Fibroblast of mammary gland (primary cell): Measurements from ENCODE around the gene TBC1D14.
"Not testable (repeated sequence)": the region's sequence is repeated elsewhere in the genome, so short reads cannot be mapped to it uniquely, and the experiment has no call there.

Source experiments
- DNase-seq: peaks from one replicate; pipeline ENCODE4 v3.0.0-alpha.2; 2010; ENCODE audit warnings: low read depth
- H3K4me3 ChIP-seq: 2 replicates; pipeline ENCODE4 v1.5.1; 2011; ENCODE audit warnings: low read depth, mild to moderate bottlenecking, low read length, moderate library complexity; ENCODE audit not compliant: control insufficient read depth
- TF ChIP-seq, protein P1 (sequence below): conservative IDR thresholded peaks from 2 replicates; pipeline ENCODE4 v1.5.1; 2011; ENCODE audit warnings: low read depth, low read length, inconsistent platforms; ENCODE audit not compliant: control insufficient read depth, insufficient read depth

Gene TBC1D14

DNA sequence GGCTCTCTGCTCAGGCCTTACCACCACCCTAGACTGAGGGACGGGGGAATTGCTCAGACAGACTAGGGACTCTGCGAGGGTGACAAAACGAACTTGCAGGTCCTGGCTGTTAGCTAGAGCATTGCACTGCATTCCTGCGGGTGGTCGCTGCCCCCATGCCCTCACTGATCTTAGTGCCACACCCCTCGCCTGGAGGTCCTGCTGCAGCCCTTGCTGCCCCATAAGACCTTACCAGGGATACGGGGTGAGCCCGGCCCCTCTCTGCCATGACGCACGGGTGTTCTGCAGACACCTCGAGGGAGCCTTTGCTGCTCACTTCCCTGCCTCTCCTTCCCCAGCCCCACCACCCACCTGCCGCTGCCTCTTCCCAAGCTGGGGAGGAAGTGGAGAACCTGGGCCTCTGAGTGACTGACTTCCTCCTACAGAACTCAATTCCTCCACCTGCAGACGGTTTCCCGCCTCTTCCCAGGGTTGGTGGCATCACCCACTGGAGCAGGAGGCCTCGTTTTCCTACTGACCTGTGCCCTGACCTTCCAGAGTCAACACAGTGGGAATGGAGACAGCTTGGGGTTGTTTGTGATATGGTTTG is 19.8 kb upstream of the TBC1D14 start:
- TF ChIP-seq, protein P1, sequence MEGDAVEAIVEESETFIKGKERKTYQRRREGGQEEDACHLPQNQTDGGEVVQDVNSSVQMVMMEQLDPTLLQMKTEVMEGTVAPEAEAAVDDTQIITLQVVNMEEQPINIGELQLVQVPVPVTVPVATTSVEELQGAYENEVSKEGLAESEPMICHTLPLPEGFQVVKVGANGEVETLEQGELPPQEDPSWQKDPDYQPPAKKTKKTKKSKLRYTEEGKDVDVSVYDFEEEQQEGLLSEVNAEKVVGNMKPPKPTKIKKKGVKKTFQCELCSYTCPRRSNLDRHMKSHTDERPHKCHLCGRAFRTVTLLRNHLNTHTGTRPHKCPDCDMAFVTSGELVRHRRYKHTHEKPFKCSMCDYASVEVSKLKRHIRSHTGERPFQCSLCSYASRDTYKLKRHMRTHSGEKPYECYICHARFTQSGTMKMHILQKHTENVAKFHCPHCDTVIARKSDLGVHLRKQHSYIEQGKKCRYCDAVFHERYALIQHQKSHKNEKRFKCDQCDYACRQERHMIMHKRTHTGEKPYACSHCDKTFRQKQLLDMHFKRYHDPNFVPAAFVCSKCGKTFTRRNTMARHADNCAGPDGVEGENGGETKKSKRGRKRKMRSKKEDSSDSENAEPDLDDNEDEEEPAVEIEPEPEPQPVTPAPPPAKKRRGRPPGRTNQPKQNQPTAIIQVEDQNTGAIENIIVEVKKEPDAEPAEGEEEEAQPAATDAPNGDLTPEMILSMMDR, result no peak
- DNase-seq, result no peak
- no peak overlapping the region for H3K4me3 ChIP-seq

DNA sequence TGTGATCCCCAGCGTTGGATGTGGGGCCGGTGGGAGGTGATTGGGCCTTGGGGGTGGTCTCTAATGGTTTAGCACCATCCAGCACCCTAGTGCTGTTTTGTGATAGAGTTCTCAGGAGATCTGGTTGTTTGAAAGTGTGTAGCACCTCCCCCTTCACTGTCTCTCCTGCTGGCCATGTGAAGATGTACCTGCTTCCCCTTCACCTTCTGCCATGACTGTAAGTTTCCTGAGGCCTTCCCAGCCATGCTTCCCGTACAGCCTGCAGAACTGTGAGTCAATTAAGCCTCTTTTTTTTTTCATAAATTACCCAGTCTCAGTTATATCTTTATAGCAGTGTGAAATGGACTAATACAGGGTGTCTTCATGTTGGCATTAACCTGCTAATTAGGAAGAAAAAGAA is 19.3 kb upstream of the TBC1D14 start:
- no peak for DNase-seq
- TF ChIP-seq, protein P1, result no peak
- no peak overlapping the region for H3K4me3 ChIP-seq

DNA sequence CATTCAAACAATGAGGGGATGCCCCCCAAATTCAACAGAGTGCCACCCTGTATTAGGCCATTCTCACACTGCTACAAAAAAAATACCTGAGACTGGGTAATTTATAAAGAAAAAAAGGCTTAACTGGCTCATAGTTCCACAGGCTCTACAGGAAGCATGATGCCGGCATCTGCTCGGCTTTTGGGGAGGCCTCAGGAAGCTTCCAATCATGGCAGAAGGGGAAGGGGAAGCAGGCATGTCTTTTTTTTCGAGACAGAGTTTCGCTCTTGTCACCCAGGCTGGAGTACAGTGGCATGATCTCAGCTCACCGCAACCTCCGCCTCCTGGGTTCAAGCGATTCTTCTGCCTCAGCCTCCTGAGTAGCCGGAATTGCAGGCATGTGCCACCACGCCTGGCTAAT is 18.7 kb upstream of the TBC1D14 start:
- H3K4me3 ChIP-seq, DNase-seq: not testable (repeated sequence)

DNA sequence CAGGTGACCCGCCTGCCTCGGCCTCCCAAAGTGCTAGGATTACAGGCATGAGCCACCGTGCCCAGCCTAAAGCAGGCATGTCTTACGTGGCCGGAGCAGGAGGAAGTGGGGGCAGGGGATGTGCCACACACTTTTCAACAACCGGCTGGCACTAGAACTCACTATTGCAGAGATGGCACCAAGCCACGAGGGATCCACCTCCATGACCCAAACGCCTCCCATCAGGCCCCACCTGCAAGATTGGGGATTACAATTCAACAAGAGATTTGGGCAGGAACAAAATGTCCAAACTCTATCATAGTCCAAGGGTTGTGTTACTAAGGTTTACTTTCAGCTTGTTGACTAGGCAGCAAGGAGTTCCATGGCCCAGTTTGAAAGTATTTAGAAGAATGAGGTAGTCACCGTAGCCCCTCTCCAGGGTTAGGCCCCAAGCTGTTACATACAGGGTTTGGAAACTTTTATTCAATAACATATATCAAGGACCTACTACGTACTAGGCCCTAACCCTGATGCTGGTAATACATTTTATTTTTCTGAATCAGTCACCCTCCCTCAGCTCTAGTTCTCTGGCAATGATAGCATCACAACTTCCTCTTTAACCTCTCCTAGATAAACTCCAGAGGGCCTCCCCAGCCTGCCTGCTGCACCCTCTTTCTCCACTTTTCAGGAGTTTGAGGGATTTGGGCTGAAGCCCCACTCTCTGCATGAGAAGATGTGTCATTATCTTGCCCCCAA is 18.0 kb upstream of the TBC1D14 start:
- DNase-seq, result no peak

GRCh38 chr4:6892190-6892908 is 17.3 kb upstream of the TBC1D14 start:
- TF ChIP-seq, protein P1, result no peak
- H3K4me3 ChIP-seq, result no peak overlapping the region
- DNase-seq, result peak; percentile 72

More for the DNA sequence above, 18.0 kb upstream of the TBC1D14 start:
- no peak overlapping the region for H3K4me3 ChIP-seq
- TF ChIP-seq, protein P1, result no peak

DNA sequence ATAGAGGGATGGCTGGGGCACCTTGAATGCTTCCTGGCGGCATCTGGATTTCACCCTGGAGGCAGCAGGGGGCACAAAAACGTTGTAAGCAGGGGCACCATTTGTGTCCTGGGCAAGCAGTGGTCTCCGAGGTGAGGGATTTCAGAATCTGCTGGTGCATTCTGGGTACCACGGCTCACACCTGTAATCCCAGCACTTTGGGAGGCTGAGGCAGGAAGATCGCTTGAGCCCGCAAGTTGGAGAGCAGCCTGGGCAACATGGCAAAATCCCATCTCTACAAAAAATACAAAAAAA is 16.8 kb upstream of the TBC1D14 start:
- H3K4me3 ChIP-seq, result no peak overlapping the region
- no peak for DNase-seq
- TF ChIP-seq, protein P1, result no peak

DNA sequence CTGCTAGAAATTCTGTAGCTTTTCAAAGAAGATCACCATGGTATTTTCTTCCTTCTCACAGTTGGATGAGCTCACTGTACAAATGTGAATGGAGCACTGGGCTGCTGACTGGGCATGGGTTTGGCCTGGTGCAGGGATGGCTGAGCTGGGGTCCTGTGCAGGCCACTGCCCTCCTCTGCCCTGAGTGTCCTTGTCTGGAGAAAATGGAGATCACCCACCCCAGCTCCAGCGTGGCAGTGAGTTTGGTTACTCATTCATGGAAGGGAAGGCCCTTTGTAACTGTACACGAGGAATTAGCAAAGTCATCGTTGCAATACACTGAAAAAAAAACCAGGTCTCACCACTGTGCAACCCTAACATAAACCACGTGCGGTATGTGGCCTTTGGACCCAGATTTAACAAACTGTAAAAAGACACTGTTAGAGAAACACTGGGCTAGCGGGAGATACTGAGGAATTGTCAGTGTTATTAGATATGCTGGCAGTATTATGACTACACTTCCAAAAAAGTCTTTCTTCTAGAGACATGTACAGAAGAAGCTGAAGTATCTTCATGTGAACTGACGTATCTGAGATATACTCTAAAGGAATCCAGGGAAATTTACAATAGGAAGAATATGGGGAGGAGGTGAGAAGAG is 16.1 kb upstream of the TBC1D14 start:
- DNase-seq, result no peak
- H3K4me3 ChIP-seq, result no peak overlapping the region
- TF ChIP-seq, protein P1, result no peak
